WI38 (cell line): Measurements from ENCODE around the gene TTYH3.

Experiments
- H3K4me3 ChIP-seq: 2 replicates; pipeline ENCODE4 v1.5.1; 2011; ENCODE audit warnings: low read depth, mild to moderate bottlenecking, control low read depth, low read length
- TF ChIP-seq, protein P1 (sequence below): IDR thresholded peaks from 2 replicates; pipeline ENCODE4 v1.5.1; 2012; ENCODE audit warnings: low read depth, mild to moderate bottlenecking, control low read depth, low read length

The TTYH3 gene

DNA sequence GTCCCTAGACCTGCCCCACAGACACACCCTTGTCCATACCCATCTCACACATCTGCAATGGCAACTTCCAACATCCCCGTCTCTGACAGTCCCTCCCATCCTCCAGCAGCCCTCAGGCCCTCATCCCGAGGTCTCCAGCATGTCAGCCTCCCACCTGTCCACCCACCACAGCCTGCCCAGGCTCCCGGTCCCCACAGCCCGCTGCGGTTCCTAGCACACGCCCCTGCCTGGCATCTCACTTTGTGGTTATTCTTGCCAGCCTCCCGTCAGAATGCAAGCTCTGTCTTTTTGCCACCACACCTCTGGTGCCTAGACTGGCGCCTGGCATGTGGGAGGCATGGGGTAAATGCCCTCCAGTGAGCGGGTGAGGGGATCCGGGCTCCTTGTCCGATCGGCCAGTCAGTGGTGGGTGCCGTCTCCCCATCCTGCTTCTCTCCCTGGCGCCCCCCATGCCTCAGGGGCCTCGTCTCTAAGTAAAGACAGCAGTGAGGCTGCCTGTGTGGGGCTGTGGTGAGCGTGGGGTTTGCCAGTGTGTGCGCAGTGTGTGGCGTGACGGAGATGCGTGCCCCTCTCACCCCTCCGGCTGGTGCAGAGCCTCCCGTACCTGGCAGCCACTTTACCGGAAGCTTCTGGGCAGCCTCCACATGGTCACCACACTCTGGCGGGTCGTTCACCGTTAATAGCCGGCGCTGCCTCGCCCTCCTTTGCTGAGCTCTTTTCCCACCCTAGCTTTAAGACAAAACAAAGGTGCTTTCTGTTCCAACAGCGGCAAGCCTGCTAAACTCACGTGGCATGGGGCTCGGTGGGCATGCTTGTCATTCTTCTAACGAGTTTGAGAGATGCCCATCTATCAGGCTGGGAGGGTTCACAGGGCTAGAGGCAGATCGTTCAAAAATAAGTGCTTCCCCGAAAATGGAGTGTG, 28.5 kb upstream of the TTYH3 start:
- TF ChIP-seq, protein P1, sequence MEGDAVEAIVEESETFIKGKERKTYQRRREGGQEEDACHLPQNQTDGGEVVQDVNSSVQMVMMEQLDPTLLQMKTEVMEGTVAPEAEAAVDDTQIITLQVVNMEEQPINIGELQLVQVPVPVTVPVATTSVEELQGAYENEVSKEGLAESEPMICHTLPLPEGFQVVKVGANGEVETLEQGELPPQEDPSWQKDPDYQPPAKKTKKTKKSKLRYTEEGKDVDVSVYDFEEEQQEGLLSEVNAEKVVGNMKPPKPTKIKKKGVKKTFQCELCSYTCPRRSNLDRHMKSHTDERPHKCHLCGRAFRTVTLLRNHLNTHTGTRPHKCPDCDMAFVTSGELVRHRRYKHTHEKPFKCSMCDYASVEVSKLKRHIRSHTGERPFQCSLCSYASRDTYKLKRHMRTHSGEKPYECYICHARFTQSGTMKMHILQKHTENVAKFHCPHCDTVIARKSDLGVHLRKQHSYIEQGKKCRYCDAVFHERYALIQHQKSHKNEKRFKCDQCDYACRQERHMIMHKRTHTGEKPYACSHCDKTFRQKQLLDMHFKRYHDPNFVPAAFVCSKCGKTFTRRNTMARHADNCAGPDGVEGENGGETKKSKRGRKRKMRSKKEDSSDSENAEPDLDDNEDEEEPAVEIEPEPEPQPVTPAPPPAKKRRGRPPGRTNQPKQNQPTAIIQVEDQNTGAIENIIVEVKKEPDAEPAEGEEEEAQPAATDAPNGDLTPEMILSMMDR = no peak
- no peak overlapping the region for H3K4me3 ChIP-seq

DNA sequence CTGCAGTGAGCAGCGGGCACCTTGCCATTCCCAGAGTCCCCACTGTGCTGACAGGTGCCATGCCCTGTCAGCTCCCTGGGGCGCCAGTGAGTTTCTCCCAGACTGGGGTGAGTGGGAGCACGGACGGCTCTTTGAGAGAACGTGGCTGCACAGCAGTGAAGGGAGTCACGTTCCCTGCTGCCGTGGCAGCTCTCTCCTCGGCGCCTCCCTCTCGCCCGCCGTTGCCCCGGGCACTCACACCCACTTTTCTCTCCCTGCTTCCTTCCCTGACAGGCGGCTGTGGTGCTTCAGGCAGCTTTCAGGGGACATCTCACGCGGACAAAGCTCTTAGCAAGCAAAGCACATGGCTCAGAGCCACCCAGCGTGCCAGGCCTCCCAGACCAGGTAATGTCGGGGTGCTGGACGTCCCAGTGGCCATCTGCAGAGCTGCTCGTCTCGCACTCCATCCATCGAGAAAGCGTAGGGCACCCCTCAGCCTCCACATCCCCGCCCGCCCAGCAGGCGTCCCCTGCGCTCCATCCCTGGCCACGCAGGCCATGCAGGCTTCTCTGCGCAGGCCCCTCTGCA, 27.1 kb upstream of the TTYH3 start:
- TF ChIP-seq, protein P1 = no peak
- no peak overlapping the region for H3K4me3 ChIP-seq

DNA sequence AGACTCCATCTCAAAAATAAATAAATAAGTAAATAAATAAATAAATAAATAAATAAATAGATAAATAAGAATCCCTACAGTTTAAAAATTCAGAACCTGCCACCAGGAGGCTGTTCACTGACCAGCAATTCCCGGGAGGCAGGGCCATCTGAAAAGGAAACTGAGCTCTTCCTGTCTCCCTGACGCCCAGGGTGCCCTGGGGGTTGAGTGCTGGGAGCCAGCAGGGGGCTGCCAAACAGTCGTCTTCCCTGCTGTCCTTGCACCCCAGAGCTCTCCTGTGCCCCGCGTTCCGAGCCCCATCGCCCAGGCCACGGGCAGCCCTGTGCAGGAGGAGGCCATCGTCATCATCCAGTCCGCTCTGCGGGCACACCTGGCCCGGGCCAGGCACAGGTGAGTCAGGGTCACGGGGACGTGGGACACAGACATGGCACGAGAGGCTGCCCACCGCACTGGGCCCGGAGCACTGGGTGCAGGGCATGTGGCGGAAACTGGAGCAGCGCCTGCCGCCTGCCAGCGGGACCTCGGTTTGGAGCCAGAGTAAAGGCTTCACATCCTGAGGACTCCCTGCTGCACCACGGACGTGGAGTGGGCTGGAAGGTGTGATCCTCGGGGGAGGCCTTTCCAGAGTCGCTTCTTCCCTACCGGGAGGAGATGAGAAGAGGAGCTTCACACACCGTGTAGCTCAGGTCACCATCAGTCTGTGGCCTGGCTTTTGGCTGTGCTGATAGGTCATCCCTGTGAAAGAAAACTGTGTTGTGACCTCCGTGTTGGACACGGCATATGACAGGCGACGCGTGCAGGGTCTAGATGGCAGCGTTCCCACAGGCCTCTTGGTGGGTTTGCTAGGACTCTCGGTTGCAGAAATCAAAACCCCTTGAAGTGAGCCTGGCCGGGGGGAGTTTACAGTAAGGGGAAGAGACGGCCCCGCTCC, 25.9 kb upstream of the TTYH3 start:
- H3K4me3 ChIP-seq = no peak overlapping the region
- TF ChIP-seq, protein P1 = no peak

DNA sequence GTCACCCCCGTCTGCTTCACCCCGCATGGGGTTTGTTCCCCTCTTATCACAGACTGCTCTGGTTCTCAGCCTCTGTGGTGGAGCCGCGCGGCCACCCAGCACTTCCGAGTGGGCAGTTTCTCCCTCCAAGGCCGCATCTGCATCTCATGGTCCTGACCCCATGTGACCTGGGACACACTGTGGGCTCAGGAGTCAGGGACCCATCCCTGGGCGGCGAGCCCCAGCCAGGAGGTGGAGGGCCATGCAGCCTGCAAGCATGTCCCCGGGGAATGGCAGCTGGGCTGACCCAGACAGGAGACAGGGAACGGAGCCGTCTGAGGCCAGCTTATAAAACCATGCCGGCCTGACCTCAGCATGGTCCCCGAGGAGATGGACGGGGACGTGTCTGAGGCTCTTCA, 25.2 kb upstream of the TTYH3 start:
- TF ChIP-seq, protein P1 = no peak
- no peak overlapping the region for H3K4me3 ChIP-seq

DNA sequence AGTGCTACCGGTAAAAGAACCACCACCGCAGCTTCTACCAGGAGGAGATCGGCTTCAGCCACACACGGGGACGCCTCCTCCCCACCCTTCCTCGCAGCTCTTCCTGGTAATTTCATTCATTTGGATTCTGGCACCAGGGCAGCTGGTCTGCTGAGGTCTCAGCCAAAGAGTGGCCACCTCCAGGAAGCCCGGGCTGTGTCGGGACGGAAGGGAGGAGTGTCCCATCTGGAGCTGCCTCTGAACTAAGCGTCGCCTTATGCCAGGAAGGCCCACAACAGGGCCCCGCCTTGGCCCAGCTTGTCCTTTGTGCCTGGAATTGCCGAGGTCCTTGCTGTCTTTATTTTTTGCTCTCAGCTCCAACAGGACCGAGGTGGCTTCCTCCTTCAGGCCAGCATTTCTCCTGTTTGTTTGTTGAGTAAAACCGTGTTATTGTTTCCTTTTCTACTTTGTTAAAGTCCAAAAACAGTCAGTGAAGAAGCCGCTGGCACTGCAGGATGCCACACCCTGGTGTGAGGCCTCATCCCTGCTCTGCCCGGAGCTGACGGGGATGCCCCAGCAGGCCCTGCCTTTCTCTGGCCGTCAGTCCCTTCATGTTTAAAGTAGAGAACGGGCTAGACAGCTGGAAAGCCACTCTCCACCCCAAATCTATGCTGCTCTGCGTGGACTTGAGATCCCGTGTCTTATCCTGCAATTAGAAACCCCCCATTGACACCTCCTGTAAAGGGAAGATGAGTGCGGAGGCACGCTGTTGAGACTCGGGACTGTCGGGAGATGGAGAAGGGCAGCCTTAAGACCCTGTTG, 24.5 kb upstream of the TTYH3 start:
- TF ChIP-seq, protein P1 = no peak
- no peak overlapping the region for H3K4me3 ChIP-seq

DNA sequence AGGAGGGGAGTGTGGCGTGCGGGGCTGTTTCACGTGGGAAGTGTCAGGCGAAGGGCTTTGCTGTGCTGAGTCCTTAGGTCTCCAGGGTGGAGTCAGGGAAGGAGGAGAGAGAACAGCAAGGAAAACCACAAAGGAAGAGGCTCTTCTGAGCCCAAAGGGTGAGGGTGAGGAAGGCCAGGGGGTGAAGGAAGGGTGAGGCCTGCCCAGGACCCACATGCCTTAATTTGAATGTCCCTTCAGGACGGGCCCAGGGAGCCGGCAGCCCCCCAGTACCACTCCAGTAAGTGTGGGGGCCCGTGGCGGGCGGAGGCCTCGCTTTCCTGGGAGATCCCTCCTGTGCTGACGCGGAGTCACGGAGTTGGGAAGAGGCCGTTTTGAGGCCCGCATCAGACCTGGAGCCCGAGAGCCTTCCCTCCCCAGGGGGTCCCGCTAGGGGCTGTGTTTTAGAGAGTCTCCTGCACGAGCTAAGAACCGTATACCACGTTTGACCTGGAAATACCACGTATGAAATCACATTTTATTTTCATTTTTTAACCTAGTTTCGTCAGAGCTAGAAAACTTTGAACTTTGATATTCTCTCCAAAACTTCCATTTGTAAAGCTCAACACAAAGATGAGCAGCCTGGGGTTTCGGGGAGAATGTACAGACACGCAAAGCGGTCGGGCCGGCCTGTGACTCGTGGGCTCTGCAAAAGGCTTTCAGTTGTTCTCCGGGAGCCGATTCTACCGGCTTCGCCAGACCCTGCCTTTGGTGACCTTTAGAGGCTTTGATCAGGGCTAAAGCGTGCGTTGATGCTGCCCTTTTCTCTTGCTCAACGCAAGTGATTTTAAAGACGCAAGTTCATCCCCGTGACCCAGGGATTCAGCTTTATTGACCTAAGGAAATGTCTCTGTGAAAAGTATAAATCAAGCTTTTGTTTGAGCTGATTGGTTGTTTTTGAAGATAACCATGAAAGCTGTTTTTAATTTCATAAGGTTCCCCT, 23.6 kb upstream of the TTYH3 start:
- no peak overlapping the region for H3K4me3 ChIP-seq
- TF ChIP-seq, protein P1 = no peak
